ENCODE results near the gene RTL9.

Gene RTL9

GRCh38 chrX:110407910-110408545, 49.4 kb downstream of the RTL9 start:
- peak; percentile 38 for DNase-seq
